Right atrium auricular region (tissue), 2 donors: Measurements from ENCODE around the gene GAK. TPM values are rescaled to one million over a fixed set of nuclear protein-coding genes. Genes with fewer than 3 reads are reported as not detected.

Experiments used
- DNase-seq: peaks from one replicate; pipeline ENCODE4 v3.0.0-alpha.2; 2019; ENCODE audit warnings: low spot score
- H3K27ac ChIP-seq, 2 donors: fragments of 200-600 bp; sonication (generic); 1 replicate in 1 of 2; 2 replicates in 1 of 2; pipeline ENCODE4 v1.5.1; 2016 to 2019
- H3K27me3 ChIP-seq, 2 donors: fragments of 200-600 bp; sonication (generic); one replicate each; pipeline versions ENCODE4 v1.5.1 to v1.6.0; 2017 to 2019
- H3K36me3 ChIP-seq: fragments of 200-600 bp; sonication (generic); one replicate; pipeline ENCODE4 v1.5.1; 2016
- H3K4me1 ChIP-seq, 2 donors: fragments of 200-600 bp; sonication (generic); one replicate each; pipeline versions ENCODE4 v1.5.1 to v1.6.0; 2017 to 2019
- H3K4me3 ChIP-seq, 2 donors: fragments of 200-600 bp; sonication (generic); 1 replicate in 1 of 2; 2 replicates in 1 of 2; pipeline ENCODE4 v1.5.1; 2017 to 2019; ENCODE audit warnings: mild to moderate bottlenecking in 1 of 2, moderate library complexity in 1 of 2
- H3K9me3 ChIP-seq, 2 donors: fragments of 200-600 bp; sonication (generic); one replicate each; pipeline ENCODE4 v1.5.1; 2019
- CTCF ChIP-seq, 2 donors: fragments of 200-600 bp; sonication (generic); IDR thresholded peaks; one replicate each; pipeline ENCODE4 v1.5.1; 2019; ENCODE audit warnings: antibody characterized with exemption in 2 of 2
- total RNA-seq, 2 donors: library from RNA; depleted of rRNA; stranded (reverse); fragments of >200 nt; gene quantifications; one replicate each; pipeline ENCODE4 v1.1.0, GENCODE V29; 2016

The GAK gene
- total RNA-seq, 2 donors from 2014 or later: 27.8 to 52.2 TPM

GRCh38 chr4:879729-880077 is 52.4 kb downstream of the GAK start:
- no peak for DNase-seq
- Histone ChIP-seq H3K27ac (no peak overlapping the region), H3K4me3 (no peak overlapping the region), H3K36me3 (peaks cover 78% of the 10 kb centered on the region), H3K9me3 (no peaks in the 10 kb centered on the region), H3K27me3 (no peaks in the 10 kb centered on the region), H3K4me1 (no peaks in the 10 kb centered on the region)
- TF ChIP-seq CTCF (IDR thresholded peaks at IDR 0.05): no peak

GRCh38 chr4:878796-879728 is 53.1 kb downstream of the GAK start:
- H3K4me1 ChIP-seq: no peaks in the 10 kb centered on the region
- DNase-seq: no peak
- no peak overlapping the region for H3K4me3 ChIP-seq
- no peaks in the 10 kb centered on the region for H3K27me3 ChIP-seq
- peaks cover 80% of the 10 kb centered on the region for H3K36me3 ChIP-seq
- H3K9me3 ChIP-seq: no peaks in the 10 kb centered on the region
- no peak for TF ChIP-seq CTCF (IDR thresholded peaks at IDR 0.05)
- H3K27ac ChIP-seq: no peak overlapping the region

DNA sequence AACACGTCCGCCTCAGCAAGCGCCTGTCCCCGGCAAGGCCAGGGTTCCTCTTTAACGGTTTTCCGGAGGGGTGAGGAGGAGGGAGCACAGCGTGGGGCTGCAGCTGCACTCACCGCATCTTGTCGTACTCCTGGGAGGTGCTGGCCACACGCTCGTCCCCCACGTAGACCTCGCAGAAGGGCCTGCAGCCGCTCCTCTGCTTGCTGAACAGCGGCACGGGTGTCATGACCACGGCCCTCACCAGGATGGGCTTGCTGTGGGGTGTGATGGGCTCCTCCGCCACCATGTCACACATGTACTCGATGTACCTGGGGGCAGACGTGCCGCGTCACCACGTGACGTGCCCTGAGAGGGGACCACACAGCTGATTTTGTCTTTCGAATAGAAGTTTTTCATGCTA is 54.6 kb downstream of the GAK start:
- no peaks in the 10 kb centered on the region for H3K27me3 ChIP-seq
- H3K4me1 ChIP-seq: no peaks in the 10 kb centered on the region
- no peaks in the 10 kb centered on the region for H3K9me3 ChIP-seq
- peaks cover 72% of the 10 kb centered on the region for H3K36me3 ChIP-seq
- no peak overlapping the region for H3K27ac ChIP-seq
- no peak overlapping the region for H3K4me3 ChIP-seq
- no peak for DNase-seq
- no peak for TF ChIP-seq CTCF (IDR thresholded peaks at IDR 0.05)

- no peaks in the 10 kb centered on the region for H3K27me3 ChIP-seq
- no peaks in the 10 kb centered on the region for H3K4me1 ChIP-seq
- TF ChIP-seq CTCF (IDR thresholded peaks at IDR 0.05): no peak
- H3K9me3 ChIP-seq: no peaks in the 10 kb centered on the region
- no peak for DNase-seq
- H3K4me3 ChIP-seq: no peak overlapping the region
- H3K36me3 ChIP-seq: peaks cover 73% of the 10 kb centered on the region
- no peak overlapping the region for H3K27ac ChIP-seq
These were observed 55.3 kb downstream of the GAK start for GRCh38 chr4:876780-877179.

DNA sequence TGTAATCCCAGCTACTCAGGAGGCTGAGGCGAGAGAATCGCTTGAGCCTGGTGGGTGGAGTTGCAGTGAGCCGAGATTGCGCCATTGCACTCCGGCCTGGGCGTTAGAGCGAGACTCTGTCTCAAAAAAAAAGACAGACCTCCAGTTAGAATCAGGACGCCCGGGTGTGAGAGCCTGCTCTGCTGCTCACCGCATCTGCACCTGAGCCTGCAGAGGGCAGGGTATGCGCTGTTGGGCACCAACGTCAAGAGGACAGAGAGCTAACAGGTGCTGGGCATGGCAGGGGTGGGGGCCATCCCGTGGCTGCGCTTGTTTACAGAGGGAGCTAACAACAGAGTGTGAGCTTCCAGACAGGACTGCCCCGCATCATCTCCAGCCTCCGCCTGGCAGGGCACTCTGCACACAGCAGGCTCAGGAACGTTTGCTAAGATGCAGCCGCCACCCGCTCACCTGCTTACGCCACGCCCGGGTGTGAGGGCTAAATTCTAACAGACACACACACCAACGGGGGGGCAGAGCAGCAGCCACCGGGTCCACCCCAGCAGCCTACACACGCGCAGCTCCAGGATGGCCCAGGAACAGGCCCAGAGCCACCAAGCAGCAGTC is 56.2 kb downstream of the GAK start:
- H3K9me3 ChIP-seq: no peaks in the 10 kb centered on the region
- no peak for DNase-seq
- no peaks in the 10 kb centered on the region for H3K27me3 ChIP-seq
- H3K36me3 ChIP-seq: peaks cover 67% of the 10 kb centered on the region
- H3K4me3 ChIP-seq: no peak overlapping the region
- no peak for TF ChIP-seq CTCF (IDR thresholded peaks at IDR 0.05)
- no peak overlapping the region for H3K27ac ChIP-seq
- H3K4me1 ChIP-seq: no peaks in the 10 kb centered on the region
